ENCODE measurements around the gene LRRC8D.
"Not testable (repeated sequence)": the region's sequence is repeated elsewhere in the genome, so short reads cannot be mapped to it uniquely, and the experiment has no call there.

The LRRC8D gene

GRCh38 chr1:89918794-89919155 lies 97.9 kb downstream of the LRRC8D start:
- no peak for DNase-seq

DNA sequence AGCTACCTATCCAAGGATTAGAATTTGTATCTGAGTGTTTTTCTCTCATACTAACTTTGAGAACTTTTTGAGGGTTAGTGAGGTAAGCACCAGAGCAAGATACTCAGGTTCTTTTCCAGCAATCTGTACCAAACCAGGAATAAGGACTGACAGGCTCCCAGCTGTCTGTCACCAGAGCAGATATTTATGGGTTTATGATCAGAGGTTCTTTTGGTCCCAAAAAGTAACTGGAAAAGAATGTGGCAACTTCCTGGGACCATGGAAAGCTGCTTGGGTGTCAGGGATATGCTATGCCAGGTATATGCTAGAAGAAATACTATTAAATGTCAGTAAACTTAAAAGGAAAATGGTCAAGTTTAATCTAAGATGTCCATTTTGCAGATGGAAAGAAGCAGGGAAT lies 98.3 kb downstream of the LRRC8D start:
- DNase-seq: no peak

DNA sequence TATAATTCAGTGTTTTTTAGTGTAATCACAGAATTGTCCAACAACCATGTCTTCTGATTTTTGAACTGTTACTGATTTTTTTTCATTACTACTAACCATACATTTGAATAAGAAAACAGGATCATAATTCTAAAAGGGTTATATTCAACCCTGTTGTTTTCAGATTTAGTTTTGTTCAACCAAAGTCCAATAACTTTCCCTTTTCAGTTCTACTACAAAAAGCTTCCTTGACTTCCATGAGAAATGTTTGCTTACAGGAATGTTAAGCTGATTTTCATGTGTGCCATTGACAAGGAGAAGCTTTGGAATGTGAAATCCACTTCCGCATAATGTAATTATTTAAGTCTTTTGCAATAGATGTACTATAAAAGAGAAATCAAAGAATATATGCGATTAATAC lies 102.1 kb downstream of the LRRC8D start:
- DNase-seq: no peak

- no peak for DNase-seq
Observed at GRCh38 chr1:89923517-89923916, 102.7 kb downstream of the LRRC8D start.

- DNase-seq: not testable (repeated sequence)
Observed at GRCh38 chr1:89924075-89924474, 103.2 kb downstream of the LRRC8D start.

DNA sequence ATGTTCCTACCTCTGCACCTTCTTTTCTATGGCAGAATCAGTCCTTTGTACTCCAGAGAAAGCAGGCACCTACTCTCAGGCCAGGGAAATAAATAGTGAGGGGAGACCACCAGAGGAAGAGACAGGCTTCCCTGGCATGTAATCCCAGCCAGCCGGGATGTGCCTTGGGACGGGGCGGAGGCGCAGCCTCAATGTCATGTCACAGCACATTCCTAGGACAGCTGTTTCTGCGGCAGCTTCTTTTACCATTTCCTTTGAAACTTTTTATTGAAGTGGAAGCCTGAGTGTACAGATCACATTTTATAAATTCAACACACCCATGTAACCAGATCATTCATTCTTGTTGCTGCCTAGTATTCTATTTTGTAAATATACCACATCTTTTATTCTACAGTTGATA lies 106.2 kb downstream of the LRRC8D start:
- DNase-seq: no peak

- no peak for DNase-seq
Observed at GRCh38 chr1:89927478-89927877, 106.6 kb downstream of the LRRC8D start.

GRCh38 chr1:89928506-89928905 lies 107.7 kb downstream of the LRRC8D start:
- DNase-seq: no peak

- DNase-seq: no peak
Observed at GRCh38 chr1:89929467-89930063, 108.7 kb downstream of the LRRC8D start.

DNA sequence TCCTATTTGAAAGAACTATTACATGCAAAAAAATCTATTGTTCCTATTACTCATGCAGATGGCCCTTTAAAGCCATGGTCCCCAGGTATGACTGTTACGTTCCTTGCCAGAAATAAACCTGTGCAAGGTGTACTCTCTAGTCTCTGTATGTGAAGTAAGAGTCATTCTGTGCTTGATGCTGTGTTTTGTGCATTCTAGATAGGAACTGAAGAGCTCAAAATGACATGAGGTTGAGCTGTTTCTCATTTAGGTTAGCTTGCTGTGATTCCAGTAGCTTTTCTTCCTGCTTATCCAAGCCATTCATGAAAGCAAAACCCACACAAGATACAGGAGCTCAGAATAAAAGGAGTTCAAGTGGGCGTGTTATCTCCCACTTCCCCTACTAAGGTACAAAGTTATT lies 109.7 kb downstream of the LRRC8D start:
- no peak for DNase-seq

- no peak for DNase-seq
Observed at GRCh38 chr1:89931964-89932363, 111.1 kb downstream of the LRRC8D start.

GRCh38 chr1:89932598-89933364 lies 111.9 kb downstream of the LRRC8D start:
- DNase-seq: no peak

DNA sequence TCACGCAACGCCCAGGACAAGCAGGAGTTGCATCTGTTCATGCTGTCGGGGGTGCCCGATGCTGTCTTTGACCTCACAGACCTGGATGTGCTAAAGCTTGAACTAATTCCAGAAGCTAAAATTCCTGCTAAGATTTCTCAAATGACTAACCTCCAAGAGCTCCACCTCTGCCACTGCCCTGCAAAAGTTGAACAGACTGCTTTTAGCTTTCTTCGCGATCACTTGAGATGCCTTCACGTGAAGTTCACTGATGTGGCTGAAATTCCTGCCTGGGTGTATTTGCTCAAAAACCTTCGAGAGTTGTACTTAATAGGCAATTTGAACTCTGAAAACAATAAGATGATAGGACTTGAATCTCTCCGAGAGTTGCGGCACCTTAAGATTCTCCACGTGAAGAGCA lies 113.6 kb downstream of the LRRC8D start:
- DNase-seq: no peak

DNA sequence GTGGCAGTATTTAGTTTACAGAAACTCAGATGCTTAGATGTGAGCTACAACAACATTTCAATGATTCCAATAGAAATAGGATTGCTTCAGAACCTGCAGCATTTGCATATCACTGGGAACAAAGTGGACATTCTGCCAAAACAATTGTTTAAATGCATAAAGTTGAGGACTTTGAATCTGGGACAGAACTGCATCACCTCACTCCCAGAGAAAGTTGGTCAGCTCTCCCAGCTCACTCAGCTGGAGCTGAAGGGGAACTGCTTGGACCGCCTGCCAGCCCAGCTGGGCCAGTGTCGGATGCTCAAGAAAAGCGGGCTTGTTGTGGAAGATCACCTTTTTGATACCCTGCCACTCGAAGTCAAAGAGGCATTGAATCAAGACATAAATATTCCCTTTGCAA lies 114.4 kb downstream of the LRRC8D start:
- no peak for DNase-seq

DNA sequence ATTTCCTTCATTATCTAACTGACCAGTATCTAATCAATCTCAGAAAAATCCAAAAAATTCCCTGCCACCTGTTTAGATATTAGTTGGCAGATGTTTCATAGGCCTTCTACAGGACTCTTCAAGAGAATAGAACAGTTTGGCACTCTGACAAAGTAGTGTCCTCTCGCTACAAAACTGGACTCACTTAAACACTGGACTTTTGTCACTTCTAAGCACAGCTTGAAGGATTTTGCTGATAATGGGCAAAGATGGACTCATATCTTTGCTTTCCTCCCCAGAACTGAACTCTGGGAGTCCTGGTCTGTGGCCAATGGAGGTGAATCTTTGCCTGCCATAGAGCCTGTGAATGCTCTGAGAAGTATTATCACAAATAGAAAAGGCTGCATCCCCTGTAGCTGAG lies 115.9 kb downstream of the LRRC8D start:
- DNase-seq: no peak

GRCh38 chr1:89938171-89939055 lies 117.6 kb downstream of the LRRC8D start:
- no peak for DNase-seq

GRCh38 chr1:89939059-89939570 lies 118.3 kb downstream of the LRRC8D start:
- no peak for DNase-seq

GRCh38 chr1:89939693-89940438 lies 119.0 kb downstream of the LRRC8D start:
- no peak for DNase-seq

- no peak for DNase-seq
Observed at GRCh38 chr1:89941110-89941766, 120.4 kb downstream of the LRRC8D start.

GRCh38 chr1:89942014-89942413 lies 121.2 kb downstream of the LRRC8D start:
- no peak for DNase-seq

DNA sequence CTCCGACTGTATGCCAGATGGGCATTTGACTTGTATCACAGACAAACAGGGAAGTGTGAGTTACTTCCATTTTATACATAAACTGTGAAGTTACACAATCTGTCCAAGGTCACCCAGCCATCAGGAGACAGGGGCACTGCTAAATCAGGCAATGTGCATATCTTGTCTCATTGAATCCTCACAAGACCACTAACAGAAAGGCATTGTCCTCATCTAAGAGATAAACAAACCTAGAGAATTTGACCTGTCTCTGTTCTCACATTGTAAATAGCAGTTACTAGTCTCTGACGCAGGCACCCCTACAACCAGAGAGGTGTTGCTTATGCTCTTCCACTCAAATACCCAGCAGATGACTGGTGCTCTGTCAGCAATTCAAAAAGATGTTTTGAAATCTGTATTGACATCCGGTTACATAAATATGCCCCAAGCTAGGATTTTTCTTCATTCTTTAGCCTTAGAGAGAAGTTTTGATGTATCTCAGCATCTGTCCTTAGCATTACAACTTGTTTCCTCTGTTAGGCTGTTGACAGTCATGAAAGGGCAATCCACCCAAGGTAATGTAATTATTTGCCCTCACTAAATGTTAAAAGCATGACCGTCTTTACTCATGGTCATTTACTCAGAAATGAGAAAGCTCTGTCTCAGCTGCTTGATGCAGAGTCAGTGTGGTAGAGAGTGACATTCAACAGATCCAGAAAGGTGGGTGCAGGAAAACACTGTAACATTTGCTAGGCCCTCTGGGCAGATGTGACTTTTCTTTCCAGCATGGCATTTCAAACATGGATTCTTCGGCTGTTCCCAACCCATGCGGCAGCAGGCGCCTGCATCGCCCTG lies 122.2 kb downstream of the LRRC8D start:
- no peak for DNase-seq

All from SHP77 treated with DMSO at 0.1 percent for 48 hours (cell line).